Calu3 (cell line): ENCODE measurements around the gene CXCL12. TPM values are rescaled to one million over a fixed set of nuclear protein-coding genes. Genes with fewer than 3 reads are reported as not detected.

Experiments
- BruUV-seq: library from RNA; stranded (reverse); fragments of 400-500 nt; replicated peaks from 2 replicates; lab custom pipeline; 2021; lab: Mats Ljungman, UMichigan
- CTCF ChIA-PET: fragments of 300-600 bp; sonication (Branson Sonifier 250); formaldehyde crosslinking; loops from one replicate; lab custom pipeline; 2022; ENCODE audit warnings: antibody characterized with exemption; lab: Charles Lee
- DNase-seq: peaks from one replicate; pipeline ENCODE4 v3.0.0; 2022
- H3K27ac Mint-ChIP-seq: one replicate; pipeline ENCODE4 v1.8.0; 2022; ENCODE audit warnings: mixed read lengths; ENCODE audit not compliant: unreplicated experiment
- H3K27me3 Mint-ChIP-seq: one replicate; pipeline ENCODE4 v1.8.0; 2022; ENCODE audit warnings: mixed read lengths; ENCODE audit not compliant: unreplicated experiment
- H3K36me3 Mint-ChIP-seq: one replicate; pipeline ENCODE4 v1.8.0; 2022; ENCODE audit warnings: mild to moderate bottlenecking, moderate library complexity, mixed read lengths; ENCODE audit not compliant: insufficient read depth, unreplicated experiment
- H3K4me1 Mint-ChIP-seq: one replicate; pipeline ENCODE4 v1.8.0; 2022; ENCODE audit warnings: mild to moderate bottlenecking, low read depth, mixed read lengths; ENCODE audit not compliant: unreplicated experiment
- H3K4me3 Mint-ChIP-seq: one replicate; pipeline ENCODE4 v1.8.0; 2022; ENCODE audit warnings: mild to moderate bottlenecking, low read depth, moderate library complexity, mixed read lengths; ENCODE audit not compliant: unreplicated experiment
- H3K9me3 Mint-ChIP-seq: one replicate; pipeline ENCODE4 v1.8.0; 2022; ENCODE audit warnings: low read depth, mixed read lengths; ENCODE audit not compliant: unreplicated experiment
- CTCF ChIP-seq: fragments of 200-600 bp; IDR thresholded peaks from one replicate; pipeline ENCODE4 v1.8.0; 2022; ENCODE audit warnings: antibody characterized with exemption; ENCODE audit not compliant: unreplicated experiment
- intact Hi-C: fragments of 100-400 bp; cut with micrococcal nuclease; formaldehyde crosslinking; loops from one replicate; pipeline ENCODE4 v1.10.0; 2022; ENCODE audit not compliant: unreplicated experiment
- total RNA-seq: library from RNA; stranded (reverse); gene quantifications from 2 replicates; pipeline ENCODE4 v1.2.3, GENCODE V29; 2022

Gene CXCL12
- total RNA-seq, 1 experiment from 2014 or later = not detected

- no peak for TF ChIP-seq CTCF
- no peaks in the 10 kb centered on the region for H3K36me3 Mint-ChIP-seq
- no peak overlapping the region for H3K27ac Mint-ChIP-seq
- DNase-seq = no peak
- intact Hi-C loops = no loop called here
- BruUV-seq = no TSS peak
- H3K4me1 Mint-ChIP-seq = no peaks in the 10 kb centered on the region
- CTCF ChIA-PET = no interaction called here
- H3K4me3 Mint-ChIP-seq = no peak overlapping the region
- H3K27me3 Mint-ChIP-seq = peaks cover 64% of the 10 kb centered on the region
- H3K9me3 Mint-ChIP-seq = no peaks in the 10 kb centered on the region
These were observed 9.1 kb upstream of the CXCL12 start for GRCh38 chr10:44393834-44394547.

GRCh38 chr10:44393051-44393630 lies 8.2 kb upstream of the CXCL12 start:
- Mint-ChIP-seq H3K27ac (no peak overlapping the region), H3K27me3 (peaks cover 64% of the 10 kb centered on the region), H3K9me3 (no peaks in the 10 kb centered on the region), H3K36me3 (no peaks in the 10 kb centered on the region), H3K4me3 (no peak overlapping the region), H3K4me1 (no peaks in the 10 kb centered on the region)
- no peak for DNase-seq
- TF ChIP-seq CTCF = no peak
- no TSS peak for BruUV-seq
- intact Hi-C loops = no loop called here
- CTCF ChIA-PET = no interaction called here

GRCh38 chr10:44392420-44392819 lies 7.5 kb upstream of the CXCL12 start:
- no peak for DNase-seq
- TF ChIP-seq CTCF = no peak
- Mint-ChIP-seq H3K27me3 (peaks cover 63% of the 10 kb centered on the region), H3K9me3 (no peaks in the 10 kb centered on the region), H3K36me3 (no peaks in the 10 kb centered on the region), H3K4me1 (no peaks in the 10 kb centered on the region), H3K27ac (no peak overlapping the region), H3K4me3 (no peak overlapping the region)
- BruUV-seq = no TSS peak
- intact Hi-C loops = no loop called here
- CTCF ChIA-PET = no interaction called here

- CTCF ChIA-PET = no interaction called here
- no peaks in the 10 kb centered on the region for H3K9me3 Mint-ChIP-seq
- intact Hi-C loops = no loop called here
These were observed 7.1 kb upstream of the CXCL12 start for GRCh38 chr10:44391981-44392380.

More at GRCh38 chr10:44391981-44392380, 7.1 kb upstream of the CXCL12 start:
- Mint-ChIP-seq H3K27ac (no peak overlapping the region), H3K4me1 (no peaks in the 10 kb centered on the region), H3K27me3 (peaks cover 59% of the 10 kb centered on the region), H3K4me3 (no peak overlapping the region), H3K36me3 (no peaks in the 10 kb centered on the region)
- TF ChIP-seq CTCF = no peak
- BruUV-seq = no TSS peak
- no peak for DNase-seq
